WTC11 (cell line): ENCODE measurements around the gene TMEM178B.

Source experiments
- ESRRA ChIP-seq: sonication (generic); formaldehyde crosslinking; IDR thresholded peaks from 2 replicates; pipeline ENCODE4 v1.8.1; 2022; ENCODE audit warnings: mild to moderate bottlenecking, missing genetic modification reagents, borderline replicate concordance
- KAT7 ChIP-seq: sonication (generic); formaldehyde crosslinking; IDR thresholded peaks from 2 replicates; pipeline ENCODE4 v1.8.1; 2023; ENCODE audit warnings: missing genetic modification reagents, mild to moderate bottlenecking, borderline replicate concordance
- SMAD4 ChIP-seq: sonication (generic); formaldehyde crosslinking; IDR thresholded peaks from 2 replicates; pipeline ENCODE4 v1.8.0; 2022; ENCODE audit warnings: mild to moderate bottlenecking, missing genetic modification reagents
- TP53 ChIP-seq: sonication (generic); formaldehyde crosslinking; IDR thresholded peaks from 2 replicates; pipeline ENCODE4 v1.8.1; 2023; ENCODE audit warnings: mild to moderate bottlenecking, missing genetic modification reagents
- ZNF138 ChIP-seq: sonication (generic); formaldehyde crosslinking; conservative IDR thresholded peaks from 2 replicates; pipeline ENCODE4 v1.8.1; 2022; ENCODE audit warnings: mild to moderate bottlenecking, moderate library complexity, missing genetic modification reagents
- TF ChIP-seq, protein P1 (sequence below): fragments of 200-600 bp; IDR thresholded peaks from 2 replicates; pipeline ENCODE4 v1.8.0; 2022; ENCODE audit warnings: antibody characterized with exemption

DNA sequence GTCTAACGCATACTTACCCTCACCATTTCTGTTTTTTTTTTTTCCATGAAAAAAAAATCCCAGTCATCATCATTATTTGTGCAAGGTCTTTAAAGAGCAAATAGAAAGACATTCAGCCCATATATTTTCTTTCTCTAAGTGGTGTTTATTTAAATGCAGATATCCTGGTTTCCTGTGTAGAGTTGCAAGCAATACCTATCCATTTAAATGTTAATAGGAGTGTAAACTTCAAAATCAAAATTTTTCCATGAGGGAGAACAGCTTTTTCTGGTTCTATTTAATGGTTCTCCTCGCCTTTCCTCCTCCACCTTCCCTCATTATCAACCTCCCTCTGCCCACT is 357.2 kb downstream of the TMEM178B start:
- TF ChIP-seq ESRRA (CRISPR knock-in tag): no peak
- TF ChIP-seq TP53 (CRISPR knock-in tag): no peak
- TF ChIP-seq, protein P1, sequence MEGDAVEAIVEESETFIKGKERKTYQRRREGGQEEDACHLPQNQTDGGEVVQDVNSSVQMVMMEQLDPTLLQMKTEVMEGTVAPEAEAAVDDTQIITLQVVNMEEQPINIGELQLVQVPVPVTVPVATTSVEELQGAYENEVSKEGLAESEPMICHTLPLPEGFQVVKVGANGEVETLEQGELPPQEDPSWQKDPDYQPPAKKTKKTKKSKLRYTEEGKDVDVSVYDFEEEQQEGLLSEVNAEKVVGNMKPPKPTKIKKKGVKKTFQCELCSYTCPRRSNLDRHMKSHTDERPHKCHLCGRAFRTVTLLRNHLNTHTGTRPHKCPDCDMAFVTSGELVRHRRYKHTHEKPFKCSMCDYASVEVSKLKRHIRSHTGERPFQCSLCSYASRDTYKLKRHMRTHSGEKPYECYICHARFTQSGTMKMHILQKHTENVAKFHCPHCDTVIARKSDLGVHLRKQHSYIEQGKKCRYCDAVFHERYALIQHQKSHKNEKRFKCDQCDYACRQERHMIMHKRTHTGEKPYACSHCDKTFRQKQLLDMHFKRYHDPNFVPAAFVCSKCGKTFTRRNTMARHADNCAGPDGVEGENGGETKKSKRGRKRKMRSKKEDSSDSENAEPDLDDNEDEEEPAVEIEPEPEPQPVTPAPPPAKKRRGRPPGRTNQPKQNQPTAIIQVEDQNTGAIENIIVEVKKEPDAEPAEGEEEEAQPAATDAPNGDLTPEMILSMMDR: no peak
- TF ChIP-seq KAT7 (CRISPR knock-in tag): no peak
- no peak for TF ChIP-seq SMAD4 (CRISPR knock-in tag)
- TF ChIP-seq ZNF138 (CRISPR knock-in tag): no peak
